Measurements from ENCODE around the gene PRICKLE2. TPM values are rescaled to one million over a fixed set of nuclear protein-coding genes. Genes with fewer than 3 reads are reported as not detected.

Gene PRICKLE2
- total RNA-seq, 1 donor from 2014 or later: 37.2 TPM

Other genes with a start within 250 kb of the PRICKLE2 start
- 52.2 TPM for gene PSMD6, start 202.0 kb downstream of the PRICKLE2 start, total RNA-seq